DMS114 treated with DMSO at 0.1 percent for 48 hours (cell line): ENCODE data around the gene TBPL1.
"Not testable (repeated sequence)": the region's sequence is repeated elsewhere in the genome, so short reads cannot be mapped to it uniquely, and the experiment has no call there.

ENCODE experiments used
- DNase-seq: peaks from one replicate; lab custom pipeline; 2025; ENCODE audit not compliant: unreplicated experiment; lab: John Stamatoyannopoulos, UW

Gene TBPL1

DNA sequence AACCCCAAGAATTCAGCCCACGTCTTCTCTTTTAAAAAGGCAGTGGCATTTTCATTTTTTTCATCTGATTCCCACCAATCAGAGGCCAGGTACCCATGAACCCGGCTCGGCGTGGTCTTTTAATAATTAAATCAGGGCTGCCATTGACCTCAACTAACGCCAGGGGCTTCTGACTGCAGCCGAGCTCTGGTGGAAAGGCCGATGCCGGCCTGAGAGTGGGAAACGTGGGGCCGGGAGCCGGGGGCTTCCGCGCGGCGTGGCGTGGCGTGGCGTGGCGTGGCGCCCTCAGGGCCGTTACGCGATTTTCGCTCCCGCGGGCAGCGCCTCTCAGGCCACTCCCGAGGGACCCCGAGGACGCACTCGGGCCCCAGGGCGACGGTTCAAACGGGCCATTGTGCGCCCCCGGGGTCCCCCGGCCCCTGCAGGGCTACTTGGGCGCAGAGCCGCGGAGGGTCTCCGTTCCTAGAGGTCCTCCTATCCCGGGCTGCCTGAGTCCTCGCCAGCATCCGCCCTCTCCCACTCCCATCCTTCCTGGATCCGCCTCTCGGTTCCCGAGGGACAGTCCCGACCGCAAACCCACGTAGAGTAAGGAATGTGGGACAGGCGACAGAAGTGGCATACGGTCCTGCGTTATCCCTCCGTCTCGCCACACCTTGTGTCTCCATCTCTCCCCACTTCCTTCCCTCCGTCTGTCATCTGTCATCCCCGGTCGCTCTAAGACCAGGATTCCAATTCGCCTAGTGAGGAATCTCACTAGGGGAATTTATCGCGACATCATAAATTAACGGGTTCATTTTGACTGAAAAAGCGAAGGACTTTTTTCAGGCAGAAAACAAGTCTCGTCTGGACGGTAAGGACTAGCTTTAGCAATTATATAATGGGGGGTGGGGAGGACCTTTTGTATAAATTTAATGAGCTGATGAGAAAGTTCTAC, 876 bp upstream of the TBPL1 start:
- DNase-seq, result peak; percentile 9

DNA sequence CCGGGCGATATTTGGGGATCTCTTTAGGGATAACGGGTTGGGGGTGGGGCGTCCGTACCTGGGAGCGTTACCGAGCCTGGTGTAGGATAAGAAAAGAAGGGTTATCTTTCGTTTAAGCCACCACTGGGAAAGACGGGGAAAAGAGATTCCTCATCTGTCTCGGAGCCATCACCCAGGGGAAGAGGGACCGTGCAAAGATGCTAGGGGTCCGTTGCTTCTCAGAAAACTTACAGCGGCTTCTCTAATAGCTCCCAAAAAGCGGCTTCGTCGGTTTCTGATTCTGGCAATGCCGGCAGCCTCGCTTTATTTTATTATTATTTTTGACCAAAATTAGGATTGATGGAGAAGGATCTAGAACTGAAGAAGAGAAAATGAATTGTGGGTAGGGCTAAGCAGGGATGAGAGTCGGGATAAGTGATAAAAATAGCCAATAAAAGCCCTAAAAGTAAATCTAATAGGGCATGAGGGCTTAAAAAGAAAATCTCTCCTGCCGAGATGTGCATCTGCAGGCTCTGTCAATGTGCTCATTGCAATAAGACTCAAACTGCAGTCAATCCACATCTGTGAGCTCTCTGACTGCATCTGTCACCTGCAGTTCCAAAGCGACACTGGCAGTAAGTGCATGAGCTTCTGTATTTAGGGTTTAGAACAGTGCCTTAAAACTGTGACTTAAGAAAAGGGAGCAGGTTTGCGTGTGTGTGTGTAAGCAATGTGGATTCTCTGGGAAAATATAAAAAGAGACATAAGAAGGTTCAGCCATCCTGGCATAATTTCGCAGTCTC, 801 bp downstream of the TBPL1 start:
- DNase-seq, result no peak

DNA sequence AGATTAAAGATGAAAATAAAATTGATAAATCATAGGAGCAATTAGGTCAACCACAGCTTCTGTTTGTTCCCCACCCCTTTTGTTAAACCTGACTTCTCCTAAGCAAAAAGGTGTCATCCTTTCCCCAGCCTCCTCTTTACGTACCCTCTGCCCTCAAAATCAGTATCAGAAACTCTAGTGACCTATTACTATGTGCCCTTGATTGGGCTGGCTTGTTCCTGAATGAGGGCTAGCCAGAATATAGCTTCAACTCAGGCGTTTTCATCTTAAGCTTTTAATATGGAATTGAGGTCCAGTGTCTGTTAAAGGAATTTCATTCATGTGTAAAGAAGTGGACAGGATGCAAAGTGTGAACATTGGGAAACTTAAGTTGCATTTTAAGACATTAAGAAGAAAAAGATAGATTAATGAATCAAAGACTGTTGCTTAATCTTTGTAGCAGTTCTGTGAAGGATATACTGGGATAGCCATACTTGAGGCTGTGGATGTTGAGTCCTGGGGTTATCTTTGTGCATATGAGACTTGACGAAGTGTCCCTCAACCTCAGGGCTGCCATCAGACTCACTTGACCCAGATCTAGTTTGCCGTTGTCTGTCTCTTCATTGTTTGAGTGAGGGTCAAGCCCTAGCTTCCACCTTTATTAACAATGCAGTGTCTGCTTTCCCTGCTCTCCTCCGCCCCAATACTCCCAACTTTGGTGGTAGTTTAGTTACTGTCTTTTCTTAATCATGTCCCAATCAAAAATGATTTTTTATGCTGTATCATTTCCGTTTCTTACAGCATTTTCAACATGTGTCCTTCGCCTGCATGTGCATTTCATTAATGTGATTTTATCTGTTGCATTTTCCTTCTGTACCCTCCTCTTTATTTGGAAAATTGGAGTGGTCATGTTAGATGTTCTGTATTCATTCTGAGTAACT, 1.9 kb downstream of the TBPL1 start:
- DNase-seq, result no peak

DNA sequence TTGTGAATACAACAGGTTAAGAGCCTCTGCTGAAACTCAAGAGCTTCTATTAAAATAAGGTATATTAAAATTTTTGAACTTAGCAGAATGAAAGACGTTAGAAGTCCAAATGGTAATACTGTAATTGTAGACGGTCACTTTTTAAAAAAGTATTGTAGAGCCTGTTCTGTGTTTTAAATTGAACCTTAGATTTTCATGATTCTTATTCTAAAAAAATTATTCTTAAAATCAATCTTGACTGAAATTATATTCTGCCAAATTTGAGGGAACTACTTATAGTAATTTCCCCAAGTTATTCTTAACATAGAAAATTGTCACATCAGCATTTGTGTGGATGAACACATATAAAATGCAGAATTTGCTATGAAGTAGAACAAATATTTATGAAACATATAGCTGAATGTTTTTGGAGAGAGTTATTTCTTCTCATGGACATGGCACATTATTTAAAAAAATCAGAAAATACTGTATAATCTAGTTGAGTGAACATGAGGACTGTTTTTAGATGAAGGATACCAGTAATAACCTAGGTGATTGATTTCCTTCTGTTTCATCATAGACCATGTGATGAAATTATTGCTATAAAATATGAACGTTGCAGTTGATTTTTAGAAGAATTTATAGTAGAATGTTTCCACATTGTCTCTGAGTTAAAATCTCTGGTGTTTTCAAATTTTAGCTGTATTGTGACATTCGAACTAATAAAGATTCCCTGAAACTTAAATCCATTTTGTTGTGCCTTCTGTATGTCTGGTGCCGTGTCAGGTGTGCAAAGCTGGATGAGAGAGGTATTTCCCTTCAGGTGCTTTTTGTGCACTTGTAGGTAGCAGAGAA, 2.8 kb downstream of the TBPL1 start:
- no peak for DNase-seq

DNA sequence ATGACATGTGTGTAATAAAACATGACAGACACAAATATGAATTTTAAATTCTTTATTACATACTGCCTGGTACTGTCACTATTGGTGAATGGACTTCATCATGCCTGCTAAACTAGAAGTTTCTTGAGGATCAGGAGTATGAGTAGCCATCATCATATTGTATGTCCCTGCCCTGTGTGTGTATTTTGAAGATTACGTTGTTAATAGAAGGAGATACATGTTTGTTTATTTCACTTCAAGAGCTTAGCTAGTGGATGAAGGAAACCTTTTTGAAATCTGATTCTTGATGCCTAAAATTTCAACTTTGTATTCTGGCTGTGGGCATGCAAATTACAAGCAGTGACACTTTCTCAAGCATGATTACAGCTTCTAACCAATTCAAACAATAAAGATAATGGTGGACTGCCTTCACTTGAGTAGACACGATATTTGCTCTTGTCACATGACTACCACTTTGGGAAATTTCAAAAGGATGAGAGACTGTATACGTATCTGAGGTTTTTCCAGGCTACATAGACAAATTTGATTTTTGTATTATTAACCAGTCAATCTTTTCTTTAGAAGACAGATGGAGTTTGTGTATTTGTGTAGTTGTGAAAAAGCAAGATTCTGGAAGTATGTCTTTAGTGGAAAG, 3.5 kb downstream of the TBPL1 start:
- no peak for DNase-seq

DNA sequence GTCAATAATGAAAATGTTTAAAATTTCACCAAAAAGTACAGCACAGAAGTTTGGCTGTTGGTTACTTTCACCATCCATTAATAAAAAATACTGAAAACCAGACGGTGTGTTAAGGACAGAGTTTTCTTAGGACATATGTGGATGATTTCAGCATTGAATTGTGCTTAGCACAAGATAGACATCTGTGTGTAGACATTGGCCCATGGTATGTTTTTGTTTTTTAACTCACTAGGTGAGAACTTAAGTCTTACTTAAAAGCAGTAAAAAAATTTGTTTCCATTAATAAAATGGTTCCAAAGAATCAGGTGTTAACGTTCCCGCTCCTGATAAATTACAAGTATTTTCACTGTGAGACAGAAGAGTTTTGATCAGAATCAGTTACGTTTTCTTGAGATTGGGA, 4.2 kb downstream of the TBPL1 start:
- DNase-seq, result no peak

DNA sequence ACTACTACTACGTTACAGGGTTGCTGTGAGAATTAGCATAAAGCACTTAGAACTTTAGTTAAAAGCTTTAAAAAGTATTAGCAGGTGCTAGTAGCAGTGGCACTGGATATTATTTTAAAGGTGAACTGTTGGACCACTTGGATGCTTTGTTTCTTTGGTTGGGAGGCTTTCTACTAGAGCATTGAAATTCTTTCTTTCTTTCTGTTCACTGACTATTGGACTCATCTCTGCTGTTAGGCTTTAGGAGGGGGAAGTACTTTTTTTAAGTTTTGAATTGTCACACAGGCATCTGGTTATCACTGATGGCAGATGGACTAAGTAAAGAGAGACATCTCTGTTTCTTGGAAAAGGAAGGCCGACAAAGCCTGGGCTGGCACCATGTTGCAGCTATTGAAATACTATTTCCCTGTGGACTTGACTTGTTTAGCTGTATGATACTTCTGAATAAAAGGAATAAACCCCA, 4.8 kb downstream of the TBPL1 start:
- no peak for DNase-seq

DNA sequence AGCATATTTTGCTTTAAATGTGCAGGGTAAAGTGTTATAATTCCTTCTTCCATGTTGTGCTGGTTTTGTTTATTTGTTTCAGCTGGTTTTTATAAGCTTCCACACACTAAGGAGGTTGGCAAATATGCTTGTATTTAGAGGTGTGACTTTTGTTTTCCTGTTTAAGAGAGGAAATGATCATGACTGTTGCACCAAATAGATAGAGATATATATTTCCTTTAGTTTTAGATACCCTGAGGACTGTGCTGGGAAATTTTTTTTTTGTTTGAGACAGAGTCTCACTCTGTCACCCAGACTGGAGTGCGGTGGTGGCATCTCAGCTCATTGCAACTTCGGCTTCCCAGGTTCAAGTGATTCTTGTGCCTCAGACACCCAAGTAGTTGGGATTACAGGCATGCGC, 5.8 kb downstream of the TBPL1 start:
- DNase-seq, result no peak

DNA sequence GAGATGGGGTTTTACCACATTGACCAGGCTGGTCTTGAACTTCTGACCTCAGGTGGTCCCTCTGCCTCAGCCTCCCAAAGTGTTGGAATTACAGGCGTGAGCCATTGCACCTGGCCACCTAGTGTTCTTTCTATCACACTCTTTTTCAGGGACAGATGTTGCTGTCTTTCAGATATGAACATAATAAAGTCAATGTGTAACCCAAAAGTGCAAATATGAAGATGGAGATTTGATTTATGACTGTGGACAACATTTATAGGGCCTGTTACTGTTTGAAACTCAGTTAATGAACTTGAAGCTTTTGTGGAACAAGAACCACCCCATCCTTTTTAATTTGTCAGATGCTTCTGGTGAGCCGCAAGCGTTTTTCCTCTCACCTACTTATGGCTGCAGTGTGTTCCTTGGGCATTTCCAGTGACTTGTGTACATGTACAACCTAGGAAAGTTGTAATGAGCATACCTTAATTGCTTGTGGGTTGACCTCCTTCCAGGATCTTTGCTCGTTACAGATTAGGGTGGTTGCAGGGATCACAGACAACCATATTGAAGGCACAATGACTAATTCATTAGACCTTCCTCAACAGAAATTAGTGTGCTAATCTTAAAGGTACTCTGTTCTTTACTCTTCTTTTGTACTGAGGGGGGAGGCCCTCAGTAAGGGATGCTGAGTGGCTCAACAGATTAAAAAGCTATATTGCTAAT, 6.8 kb downstream of the TBPL1 start:
- DNase-seq, result no peak

DNA sequence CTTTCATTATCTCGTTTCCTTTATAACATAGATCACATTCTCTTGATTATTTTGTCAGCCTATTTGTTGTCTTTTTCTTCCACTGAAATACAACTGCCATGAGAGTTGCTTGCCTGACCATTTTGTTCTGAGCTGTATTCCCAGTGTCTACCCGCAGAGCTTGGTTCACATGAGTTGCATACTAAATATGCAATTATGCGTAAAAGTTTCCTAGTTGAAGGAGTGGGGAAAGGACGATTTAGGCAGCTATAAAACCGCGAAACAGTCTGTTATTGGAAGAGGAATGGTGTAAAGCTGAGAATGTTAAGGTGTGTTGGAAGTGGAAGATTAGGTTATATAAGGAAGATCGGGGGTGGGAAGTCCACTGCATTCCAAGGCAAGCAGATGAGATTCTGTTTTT, 8.8 kb downstream of the TBPL1 start:
- no peak for DNase-seq

DNA sequence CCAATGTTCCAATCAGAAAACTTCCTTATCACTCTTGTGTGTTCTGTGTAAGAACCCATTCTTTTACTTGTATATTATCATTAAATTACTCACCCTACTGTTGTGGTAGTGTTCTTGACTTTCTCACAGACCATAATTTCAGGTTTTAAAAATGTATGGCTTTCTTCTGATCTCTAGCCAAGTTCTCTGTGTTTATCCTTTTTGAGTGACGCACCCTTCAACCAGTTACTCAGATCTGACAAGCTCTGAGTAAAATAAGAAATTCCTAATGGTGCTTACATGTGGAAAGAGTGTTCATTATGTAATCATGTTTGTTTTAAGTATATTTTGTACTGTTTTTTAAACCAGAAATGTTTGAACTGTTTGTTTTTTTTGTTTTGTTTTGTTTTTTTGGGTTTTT, 11.0 kb downstream of the TBPL1 start:
- no peak for DNase-seq

DNA sequence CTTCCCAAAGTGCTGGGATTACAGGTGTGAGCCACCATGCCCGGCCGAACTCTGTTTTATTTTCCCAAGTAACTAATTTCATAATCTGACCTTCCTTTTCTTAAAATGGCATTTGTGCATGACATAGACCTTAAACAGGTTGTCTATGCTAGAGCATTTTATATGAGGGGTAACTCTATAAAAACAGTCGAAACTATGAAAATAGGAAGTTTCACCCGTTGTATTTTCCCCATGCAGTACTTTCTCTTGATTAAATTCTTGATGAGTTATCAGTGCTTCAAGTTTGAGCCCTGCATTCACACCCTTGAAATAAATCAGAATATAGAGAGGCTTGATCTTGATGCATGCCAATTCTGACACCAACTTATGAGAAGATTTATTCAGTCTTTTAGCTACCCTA, 11.7 kb downstream of the TBPL1 start:
- no peak for DNase-seq

DNA sequence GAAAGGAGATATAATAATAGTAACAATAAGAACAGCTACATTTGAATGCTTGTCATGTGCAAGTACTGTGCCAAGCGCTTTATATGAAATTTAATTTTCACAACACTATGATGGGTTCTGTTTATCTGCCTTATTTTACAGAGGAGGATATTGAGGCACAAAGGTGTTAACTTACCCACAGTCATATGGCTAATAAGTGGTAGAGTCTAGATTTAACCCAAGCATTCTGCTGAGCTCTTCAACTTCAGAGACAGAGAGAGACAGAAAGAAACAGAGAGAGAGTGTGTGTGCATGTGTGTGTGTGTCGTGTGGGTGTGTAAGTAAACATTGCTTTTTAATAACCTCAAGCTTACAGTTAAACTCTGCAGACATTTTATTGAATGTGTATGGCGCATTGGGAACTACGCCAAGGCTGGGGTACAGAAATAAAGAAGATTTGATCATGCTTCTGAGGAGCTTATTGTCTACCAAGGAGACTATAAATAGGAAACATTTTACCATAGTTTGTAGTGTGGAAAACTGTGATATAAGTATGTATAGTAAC, 12.9 kb downstream of the TBPL1 start:
- no peak for DNase-seq

DNA sequence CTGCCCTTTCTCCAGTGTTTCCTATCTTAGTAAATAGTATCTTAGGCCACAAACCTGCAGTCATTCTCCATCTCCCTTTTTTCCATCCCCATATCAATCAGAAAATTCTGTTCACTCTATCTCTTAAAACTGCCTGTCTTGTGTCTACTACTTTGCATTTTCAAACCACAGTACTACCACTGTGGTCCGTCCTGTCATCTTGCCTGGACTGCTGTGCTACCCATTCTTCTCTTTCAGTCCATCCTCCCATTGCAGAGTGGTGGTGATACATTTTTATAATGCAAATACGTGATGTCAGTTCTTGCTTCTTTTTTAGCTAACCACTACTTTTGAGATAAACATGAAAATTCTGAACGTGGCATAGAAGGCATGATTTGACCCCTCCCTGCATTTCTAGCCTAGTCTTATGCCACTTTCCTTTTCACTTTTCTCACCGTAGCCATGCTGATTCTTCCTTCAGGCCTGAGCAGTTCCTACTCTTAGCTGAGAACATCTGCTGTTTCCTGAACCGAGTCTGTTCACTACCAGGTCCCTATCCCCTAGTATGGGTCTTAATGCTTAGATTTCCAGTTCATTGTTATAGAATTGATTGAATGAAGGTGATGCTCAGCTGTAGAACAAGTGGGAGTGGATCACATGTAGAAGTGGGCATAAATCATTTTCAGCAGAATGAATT, 13.8 kb downstream of the TBPL1 start:
- no peak for DNase-seq

DNA sequence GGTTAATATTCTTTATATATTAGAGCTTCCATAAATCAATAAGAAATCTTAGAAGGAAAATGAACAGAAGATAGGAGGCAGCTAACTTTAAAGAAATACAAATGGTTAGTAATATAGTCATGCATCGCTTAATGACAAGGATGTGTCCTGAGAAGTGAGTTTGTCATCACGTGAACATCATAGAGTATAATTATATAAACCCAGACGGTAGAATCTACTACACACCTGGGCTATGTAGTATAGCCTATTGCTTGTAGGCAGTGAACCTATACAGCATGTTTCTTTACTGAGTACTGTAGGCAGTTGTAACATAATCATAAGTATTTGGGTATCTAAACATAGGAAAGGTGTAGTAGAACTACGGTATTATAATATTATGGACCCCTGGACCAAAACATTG, 14.3 kb downstream of the TBPL1 start:
- no peak for DNase-seq

DNA sequence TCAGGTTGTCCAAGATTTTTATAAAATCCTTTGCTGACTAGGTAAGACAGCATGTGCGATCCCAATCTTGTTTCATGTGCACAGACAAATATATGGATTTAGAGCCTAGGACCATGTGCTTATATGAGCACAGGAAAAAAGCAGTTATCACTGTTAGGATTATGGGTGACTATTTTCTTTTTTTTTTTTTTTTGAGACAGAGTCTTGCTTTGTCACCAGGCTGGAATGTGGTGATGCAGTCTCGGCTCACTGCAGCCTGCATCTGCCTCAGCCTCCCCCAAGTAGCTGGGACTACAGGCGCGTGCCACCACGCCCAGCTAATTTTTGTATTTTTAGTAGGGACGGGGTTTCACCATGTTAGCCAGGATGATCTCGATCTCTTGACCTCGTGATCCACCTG, 14.8 kb downstream of the TBPL1 start:
- not testable (repeated sequence) for DNase-seq

DNA sequence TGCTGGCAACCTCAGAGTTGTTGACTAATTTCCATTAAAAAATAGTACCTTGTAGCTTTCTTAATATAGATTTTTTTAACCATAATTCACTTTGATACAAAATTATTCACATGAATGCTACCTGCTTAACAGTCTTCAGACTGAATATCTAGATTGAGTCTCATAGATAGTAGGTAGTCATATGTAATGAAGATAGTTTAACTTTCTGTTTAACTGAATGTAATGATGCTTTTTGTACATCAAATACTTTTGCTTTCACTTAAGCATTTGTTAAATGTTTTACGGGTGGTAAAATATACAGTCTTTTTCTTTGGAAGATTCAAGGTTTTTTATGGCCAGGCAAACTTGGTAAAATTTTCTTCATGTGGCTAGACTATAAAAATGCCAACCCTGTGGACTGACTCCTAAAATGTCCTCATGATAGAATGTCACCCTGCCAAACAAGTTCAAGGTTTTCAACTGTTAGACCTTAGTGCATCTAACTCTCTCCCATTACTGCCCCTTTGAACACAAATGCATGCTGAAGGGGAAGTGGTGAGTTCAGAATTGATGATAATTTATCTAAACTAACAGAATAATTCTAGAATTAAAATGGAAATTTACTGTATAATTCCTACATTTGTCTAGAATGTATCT, 16.4 kb downstream of the TBPL1 start:
- DNase-seq, result no peak

DNA sequence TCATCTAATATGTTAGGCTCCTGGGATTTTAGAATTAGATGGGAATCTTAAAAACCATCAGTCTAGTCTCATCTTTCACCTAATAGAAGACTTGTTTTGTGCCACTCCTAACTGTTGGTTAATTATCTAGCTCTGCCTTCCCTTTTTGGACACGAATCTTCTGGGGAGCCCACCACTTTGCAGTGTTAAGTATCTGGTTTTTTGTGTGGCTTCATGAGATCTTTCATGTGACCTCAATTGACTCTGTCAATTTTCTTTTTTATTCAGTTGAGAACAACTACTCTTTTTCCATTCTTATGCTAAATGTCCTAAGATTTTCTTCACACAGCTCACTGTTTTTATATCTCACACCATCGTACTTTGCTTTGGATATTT, 16.9 kb downstream of the TBPL1 start:
- no peak for DNase-seq
